ENCODE measurements around the gene SLC2A13.

The SLC2A13 gene

DNA sequence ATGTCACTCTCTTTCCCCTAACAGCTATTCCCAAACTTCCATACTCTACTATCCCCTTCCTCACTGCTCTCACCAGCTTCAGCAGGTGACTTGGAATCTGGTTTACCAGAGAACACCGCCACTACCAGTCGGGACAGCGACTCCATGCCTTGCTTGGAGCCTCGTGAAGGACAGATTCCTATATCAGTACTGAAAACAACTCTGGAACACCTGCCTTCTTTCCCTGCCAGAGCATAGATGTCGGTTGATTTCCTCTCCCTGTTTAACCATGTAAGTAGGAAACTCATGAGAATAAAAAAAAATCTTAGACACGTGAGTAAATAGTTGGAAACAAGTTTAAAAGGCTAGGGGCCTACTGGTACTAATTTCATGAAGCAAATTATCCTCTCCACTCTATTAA lies 266.8 kb downstream of the SLC2A13 start:
- no peak for DNase-seq (ENCODE audit: low read depth)
- no peak overlapping the region for H3K4me3 ChIP-seq (ENCODE audit: low read depth, low read length)
- TF ChIP-seq MYC (IDR thresholded peaks at IDR 0.05; ENCODE audit: low read depth, low read length) = no peak
- TF ChIP-seq POLR2A (IDR thresholded peaks at IDR 0.05; ENCODE audit: extremely low read depth, insufficient read length) = no peak
- TF ChIP-seq, protein P1, sequence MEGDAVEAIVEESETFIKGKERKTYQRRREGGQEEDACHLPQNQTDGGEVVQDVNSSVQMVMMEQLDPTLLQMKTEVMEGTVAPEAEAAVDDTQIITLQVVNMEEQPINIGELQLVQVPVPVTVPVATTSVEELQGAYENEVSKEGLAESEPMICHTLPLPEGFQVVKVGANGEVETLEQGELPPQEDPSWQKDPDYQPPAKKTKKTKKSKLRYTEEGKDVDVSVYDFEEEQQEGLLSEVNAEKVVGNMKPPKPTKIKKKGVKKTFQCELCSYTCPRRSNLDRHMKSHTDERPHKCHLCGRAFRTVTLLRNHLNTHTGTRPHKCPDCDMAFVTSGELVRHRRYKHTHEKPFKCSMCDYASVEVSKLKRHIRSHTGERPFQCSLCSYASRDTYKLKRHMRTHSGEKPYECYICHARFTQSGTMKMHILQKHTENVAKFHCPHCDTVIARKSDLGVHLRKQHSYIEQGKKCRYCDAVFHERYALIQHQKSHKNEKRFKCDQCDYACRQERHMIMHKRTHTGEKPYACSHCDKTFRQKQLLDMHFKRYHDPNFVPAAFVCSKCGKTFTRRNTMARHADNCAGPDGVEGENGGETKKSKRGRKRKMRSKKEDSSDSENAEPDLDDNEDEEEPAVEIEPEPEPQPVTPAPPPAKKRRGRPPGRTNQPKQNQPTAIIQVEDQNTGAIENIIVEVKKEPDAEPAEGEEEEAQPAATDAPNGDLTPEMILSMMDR (IDR thresholded peaks at IDR 0.05; ENCODE audit: low read depth, low read length) = no peak
- TF ChIP-seq MAX (IDR thresholded peaks at IDR 0.05; ENCODE audit: low read depth, low read length) = no peak

GRCh38 chr12:39835517-39836489 lies 270.1 kb downstream of the SLC2A13 start:
- no peak overlapping the region for H3K4me3 ChIP-seq (ENCODE audit: low read depth, low read length)

GRCh38 chr12:39831587-39832315 lies 274.1 kb downstream of the SLC2A13 start:
- TF ChIP-seq MAX (IDR thresholded peaks at IDR 0.05; ENCODE audit: low read depth, low read length) (no peak), POLR2A (IDR thresholded peaks at IDR 0.05; ENCODE audit: extremely low read depth, insufficient read length) (no peak), MYC (IDR thresholded peaks at IDR 0.05; ENCODE audit: low read depth, low read length) (no peak)
- TF ChIP-seq, protein P1 (IDR thresholded peaks at IDR 0.05; ENCODE audit: low read depth, low read length) = no peak
- no peak for DNase-seq (ENCODE audit: low read depth)
- no peak overlapping the region for H3K4me3 ChIP-seq (ENCODE audit: low read depth, low read length)

More at GRCh38 chr12:39835517-39836489, 270.1 kb downstream of the SLC2A13 start:
- no peak for DNase-seq (ENCODE audit: low read depth)
- TF ChIP-seq, protein P1 (IDR thresholded peaks at IDR 0.05; ENCODE audit: low read depth, low read length) = no peak
- TF ChIP-seq MYC (IDR thresholded peaks at IDR 0.05; ENCODE audit: low read depth, low read length) (no peak), POLR2A (IDR thresholded peaks at IDR 0.05; ENCODE audit: extremely low read depth, insufficient read length) (no peak), MAX (IDR thresholded peaks at IDR 0.05; ENCODE audit: low read depth, low read length) (no peak)

DNA sequence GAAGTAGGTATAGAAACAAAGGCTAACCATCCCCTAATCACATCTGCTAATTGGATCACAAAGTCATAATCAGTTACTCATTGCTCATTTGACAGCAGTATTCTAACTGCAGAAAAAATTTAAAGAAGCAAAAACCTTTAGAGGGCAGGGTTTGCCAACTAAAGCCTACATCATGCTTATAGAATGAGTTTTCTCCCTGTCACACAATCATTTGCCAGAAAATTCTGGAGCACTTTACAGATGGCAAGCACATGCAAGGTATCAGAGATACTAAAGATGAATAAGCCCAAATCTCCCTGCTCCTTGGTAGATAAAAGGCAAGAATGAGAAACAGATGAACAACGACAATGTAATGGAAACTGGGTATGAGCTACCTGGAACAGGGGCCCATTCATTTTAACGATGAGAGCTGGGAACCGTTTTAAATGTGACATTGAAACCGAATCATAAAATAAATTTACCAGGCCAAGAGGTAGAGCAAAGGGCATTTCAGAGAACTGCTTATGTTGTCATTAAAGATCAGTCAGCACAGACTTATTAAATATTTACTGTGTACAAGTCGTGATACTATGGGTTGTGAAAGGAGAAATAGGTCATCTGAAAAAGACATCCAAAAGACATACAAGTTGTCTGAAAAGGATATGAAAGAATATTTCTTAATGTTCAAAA lies 274.9 kb downstream of the SLC2A13 start:
- no peak for DNase-seq (ENCODE audit: low read depth)
- TF ChIP-seq MYC (IDR thresholded peaks at IDR 0.05; ENCODE audit: low read depth, low read length) (no peak), POLR2A (IDR thresholded peaks at IDR 0.05; ENCODE audit: extremely low read depth, insufficient read length) (no peak), MAX (IDR thresholded peaks at IDR 0.05; ENCODE audit: low read depth, low read length) (no peak)
- TF ChIP-seq, protein P1 (IDR thresholded peaks at IDR 0.05; ENCODE audit: low read depth, low read length) = no peak
- no peak overlapping the region for H3K4me3 ChIP-seq (ENCODE audit: low read depth, low read length)

- TF ChIP-seq POLR2A (IDR thresholded peaks at IDR 0.05; ENCODE audit: extremely low read depth, insufficient read length) (no peak), MYC (IDR thresholded peaks at IDR 0.05; ENCODE audit: low read depth, low read length) (no peak), MAX (IDR thresholded peaks at IDR 0.05; ENCODE audit: low read depth, low read length) (no peak)
- TF ChIP-seq, protein P1 (IDR thresholded peaks at IDR 0.05; ENCODE audit: low read depth, low read length) = no peak
- no peak for DNase-seq (ENCODE audit: low read depth)
- H3K4me3 ChIP-seq (ENCODE audit: low read depth, low read length) = no peak overlapping the region
Measured at GRCh38 chr12:39830171-39830570, 275.7 kb downstream of the SLC2A13 start.

All from NB4 (cell line).